Gastroesophageal sphincter (tissue), 3 donors: ENCODE results near the gene SIPA1L3.

Source experiments
- EP300 ChIP-seq: sonication (generic); formaldehyde crosslinking; IDR thresholded peaks from one replicate; pipeline ENCODE4 v1.6.1; 2017; ENCODE audit warnings: antibody characterized with exemption, mild to moderate bottlenecking
- TF ChIP-seq, protein P1 (sequence below), 4 experiments: fragments of 200-600 bp in 2 of 4; fragments of 450-650 bp in 2 of 4; sonication (generic) in 1 of 4; IDR thresholded peaks; one replicate each; pipeline ENCODE4 v1.5.1; 2017 to 2019; ENCODE audit warnings: antibody characterized with exemption in 4 of 4, mild to moderate bottlenecking in 2 of 4, moderate library complexity in 2 of 4

DNA sequence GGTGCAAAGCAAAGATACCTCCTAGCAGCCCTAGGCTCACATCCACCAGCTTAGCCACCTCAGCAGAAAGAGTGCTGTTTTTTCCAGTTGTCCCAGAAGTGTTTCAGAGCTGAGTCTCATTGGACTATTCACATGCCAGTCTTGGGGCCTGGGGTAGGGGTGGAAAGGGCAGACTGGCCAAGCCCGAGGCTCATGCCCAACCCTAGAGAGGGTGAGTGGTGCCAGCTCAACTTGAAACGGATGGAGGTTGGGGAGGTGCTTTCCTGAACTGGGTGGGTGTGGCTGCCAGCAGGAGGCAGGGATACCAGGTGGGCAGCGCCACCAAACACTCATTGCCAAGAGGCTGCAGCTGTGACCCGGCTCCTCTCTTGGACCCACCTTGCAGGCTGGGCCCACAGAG is 200.1 kb downstream of the SIPA1L3 start:
- no peak for TF ChIP-seq EP300
- TF ChIP-seq, protein P1, sequence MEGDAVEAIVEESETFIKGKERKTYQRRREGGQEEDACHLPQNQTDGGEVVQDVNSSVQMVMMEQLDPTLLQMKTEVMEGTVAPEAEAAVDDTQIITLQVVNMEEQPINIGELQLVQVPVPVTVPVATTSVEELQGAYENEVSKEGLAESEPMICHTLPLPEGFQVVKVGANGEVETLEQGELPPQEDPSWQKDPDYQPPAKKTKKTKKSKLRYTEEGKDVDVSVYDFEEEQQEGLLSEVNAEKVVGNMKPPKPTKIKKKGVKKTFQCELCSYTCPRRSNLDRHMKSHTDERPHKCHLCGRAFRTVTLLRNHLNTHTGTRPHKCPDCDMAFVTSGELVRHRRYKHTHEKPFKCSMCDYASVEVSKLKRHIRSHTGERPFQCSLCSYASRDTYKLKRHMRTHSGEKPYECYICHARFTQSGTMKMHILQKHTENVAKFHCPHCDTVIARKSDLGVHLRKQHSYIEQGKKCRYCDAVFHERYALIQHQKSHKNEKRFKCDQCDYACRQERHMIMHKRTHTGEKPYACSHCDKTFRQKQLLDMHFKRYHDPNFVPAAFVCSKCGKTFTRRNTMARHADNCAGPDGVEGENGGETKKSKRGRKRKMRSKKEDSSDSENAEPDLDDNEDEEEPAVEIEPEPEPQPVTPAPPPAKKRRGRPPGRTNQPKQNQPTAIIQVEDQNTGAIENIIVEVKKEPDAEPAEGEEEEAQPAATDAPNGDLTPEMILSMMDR (IDR thresholded peaks at IDR 0.05), result no peak
